HG03354 (cell line): ENCODE data around the gene CCDC24.

Source experiments
- ATAC-seq: cut with Tn5 transposase; IDR thresholded peaks from one replicate; pipeline ENCODE4 v1.9.1; 2021; ENCODE audit warnings: mild to moderate bottlenecking; ENCODE audit not compliant: unreplicated experiment, poor library complexity, severe bottlenecking

CCDC24 gene

DNA sequence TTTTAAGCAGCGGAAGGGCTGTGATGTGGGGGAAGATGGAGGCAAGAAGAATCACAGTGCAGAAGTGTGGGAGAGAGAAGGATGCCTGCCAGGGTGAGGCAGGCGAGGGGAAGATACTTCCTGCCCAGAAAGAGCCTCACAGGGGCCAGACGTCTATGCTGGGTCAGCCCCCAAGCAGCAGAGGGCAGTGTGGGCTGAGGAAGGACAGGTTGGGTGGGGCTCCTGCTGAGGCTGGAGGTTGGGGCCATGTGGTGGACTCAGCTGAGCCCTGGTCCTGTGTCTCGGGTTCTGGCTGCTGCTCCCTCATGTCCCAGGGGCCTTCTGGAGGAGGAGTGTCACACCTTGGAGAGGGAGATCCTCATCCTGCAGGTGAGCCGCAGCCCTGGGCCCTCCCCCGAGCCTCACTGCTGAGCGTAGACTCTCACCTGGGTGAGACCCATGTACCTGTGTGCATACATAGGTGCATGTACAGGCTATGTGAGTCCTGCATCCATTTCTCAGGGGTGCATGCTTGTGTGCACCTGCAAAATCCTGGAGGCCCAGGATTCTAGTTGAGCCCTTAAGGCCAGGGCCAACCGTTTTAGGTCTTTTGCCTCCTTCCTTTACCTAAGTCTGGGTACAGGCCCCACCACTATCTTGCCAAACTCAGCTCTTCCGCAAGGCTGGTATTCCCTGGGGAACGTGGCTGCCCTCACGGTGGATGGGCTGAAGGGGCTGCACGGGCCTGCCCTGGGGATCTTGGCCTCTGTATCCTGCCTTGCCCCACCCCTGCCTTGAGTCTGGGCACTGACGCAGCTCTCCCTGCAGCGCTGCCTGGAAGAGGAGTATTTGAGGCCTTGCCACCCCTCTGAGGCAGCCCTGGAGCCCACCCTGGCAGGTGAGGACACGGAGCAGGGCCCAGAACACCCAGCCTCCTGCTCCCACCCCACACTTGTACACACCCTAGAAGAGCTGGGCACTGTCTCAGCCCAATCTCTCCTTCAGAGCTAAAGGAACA lies 3.7 kb downstream of the CCDC24 start:
- no peak for ATAC-seq

- ATAC-seq, result no peak
Observed at GRCh38 chr1:43995984-43996732, 4.8 kb downstream of the CCDC24 start.

GRCh38 chr1:43996733-43997115 lies 5.3 kb downstream of the CCDC24 start:
- no peak for ATAC-seq

- ATAC-seq, result no peak
Observed at GRCh38 chr1:43997295-43997999, 6.0 kb downstream of the CCDC24 start.

DNA sequence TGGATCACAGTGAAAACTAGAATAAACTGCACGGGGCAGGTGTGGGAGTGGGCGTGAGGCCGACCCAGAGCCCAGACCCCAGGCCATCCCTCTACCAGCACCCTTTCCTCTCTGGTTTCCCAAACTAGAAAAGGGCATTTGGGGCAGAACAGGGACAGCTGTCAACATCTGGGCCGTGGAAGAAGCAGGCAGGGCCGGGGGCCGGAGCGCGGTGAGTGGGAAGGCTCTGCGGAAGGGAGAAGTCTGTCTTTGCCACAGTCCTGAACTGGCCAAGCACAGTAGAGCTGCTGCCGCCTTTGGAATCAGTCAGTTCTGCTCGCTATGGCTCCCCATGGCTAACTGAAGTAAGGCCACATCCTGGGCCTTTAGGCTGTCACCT lies 6.6 kb downstream of the CCDC24 start:
- no peak for ATAC-seq

DNA sequence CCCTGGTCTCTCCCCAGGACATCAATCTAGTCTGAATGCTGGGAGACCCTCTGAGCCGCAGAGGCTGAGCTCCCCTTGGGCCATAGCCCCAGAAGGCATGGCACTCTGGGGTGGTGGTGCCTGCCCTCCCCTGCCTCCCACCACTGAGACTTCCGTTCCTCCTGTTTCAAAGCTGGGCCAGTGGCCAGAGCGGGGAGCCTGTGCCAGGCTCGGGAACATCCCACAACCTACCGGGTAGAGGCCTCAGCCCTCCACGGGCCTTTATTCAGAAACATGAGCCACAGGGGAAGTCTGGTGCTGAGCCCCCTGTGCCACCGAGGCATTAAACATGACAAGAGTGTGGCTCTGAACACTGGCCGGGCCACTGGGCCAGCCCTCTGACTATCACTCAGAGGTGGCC lies 8.1 kb downstream of the CCDC24 start:
- no peak for ATAC-seq

- ATAC-seq, result no peak
Observed at GRCh38 chr1:44000122-44000665, 8.8 kb downstream of the CCDC24 start.

GRCh38 chr1:44002165-44002564 lies 10.8 kb downstream of the CCDC24 start:
- no peak for ATAC-seq

DNA sequence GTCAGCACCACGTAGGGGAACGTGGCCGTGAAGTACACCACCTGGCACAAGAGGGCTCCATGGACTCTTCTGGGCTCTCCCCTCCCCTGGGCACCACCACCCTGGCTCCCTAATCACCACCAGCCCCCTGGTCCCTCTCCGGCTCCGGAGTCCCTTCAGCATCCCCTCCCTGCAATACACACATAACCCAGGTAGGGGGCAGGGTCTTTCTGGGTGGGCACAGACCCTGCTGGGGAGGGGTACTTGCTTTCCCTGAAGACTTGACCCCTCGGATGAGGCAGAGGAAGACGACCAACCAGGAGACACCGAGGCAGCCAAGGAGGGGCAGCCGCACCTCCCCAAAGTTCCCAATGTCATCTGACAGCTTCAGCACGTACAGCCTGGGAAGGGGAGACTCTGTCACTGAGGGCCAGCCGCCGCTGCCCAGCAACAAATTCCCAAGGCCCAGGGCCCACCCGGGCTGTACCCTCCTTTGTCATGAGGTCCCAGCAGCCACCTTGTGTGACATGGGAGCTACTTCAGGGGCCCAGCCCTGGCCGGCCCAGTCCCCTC lies 11.3 kb downstream of the CCDC24 start:
- ATAC-seq, result no peak

GRCh38 chr1:44008259-44008658 lies 16.9 kb downstream of the CCDC24 start:
- ATAC-seq, result no peak

- no peak for ATAC-seq
Observed at GRCh38 chr1:44010935-44011471, 19.6 kb downstream of the CCDC24 start.

DNA sequence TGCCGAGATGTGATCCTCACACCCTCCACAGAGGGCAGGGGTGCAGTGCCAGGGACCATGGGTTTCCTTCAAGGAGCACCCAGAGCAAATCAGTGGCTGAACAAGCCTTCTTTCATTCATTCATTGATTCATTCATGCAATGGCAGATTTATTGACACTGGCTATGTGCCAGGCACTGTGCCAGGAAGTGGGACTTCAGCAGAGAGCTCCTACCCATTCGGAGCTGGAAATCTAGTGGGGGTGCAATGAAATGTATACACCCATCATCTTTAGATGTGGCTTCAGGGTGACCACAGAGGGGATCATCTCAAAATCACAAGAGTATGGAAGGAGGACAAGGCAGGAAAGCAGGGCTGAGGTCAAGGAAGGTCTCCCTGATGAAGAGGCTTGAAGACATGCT lies 21.0 kb downstream of the CCDC24 start:
- ATAC-seq, result no peak

DNA sequence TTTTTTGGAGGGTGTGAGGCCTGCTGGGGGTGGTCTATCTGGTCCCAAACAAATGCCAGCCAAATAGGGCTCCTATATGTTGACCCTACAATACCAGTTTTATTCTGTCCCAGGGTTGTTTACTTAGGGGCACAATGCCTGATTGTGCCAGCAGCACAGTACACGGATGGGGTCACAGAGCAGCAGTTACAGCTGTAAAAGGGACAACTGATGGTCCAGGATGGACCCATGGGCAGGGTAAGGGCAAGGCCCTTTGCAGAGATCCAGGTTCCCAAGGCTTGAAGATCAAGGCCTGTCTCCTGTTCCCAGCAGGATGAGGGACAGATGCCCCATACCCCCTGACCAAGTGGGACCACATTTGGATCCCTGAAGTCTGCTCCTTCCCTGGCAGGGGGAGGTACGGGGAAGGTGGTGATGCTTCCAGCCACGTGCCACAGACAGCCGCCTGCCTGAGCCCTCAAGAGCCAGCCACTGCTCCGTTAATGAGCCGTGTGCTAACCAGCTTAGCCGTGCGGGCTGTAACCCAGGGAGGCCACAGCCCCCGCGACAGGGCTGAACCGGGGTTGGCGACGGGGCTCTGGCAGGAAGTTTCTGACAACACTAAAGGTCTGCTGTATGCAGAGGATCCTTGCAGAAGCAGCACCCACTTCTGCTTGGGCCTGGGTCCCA lies 21.7 kb downstream of the CCDC24 start:
- ATAC-seq, result no peak

DNA sequence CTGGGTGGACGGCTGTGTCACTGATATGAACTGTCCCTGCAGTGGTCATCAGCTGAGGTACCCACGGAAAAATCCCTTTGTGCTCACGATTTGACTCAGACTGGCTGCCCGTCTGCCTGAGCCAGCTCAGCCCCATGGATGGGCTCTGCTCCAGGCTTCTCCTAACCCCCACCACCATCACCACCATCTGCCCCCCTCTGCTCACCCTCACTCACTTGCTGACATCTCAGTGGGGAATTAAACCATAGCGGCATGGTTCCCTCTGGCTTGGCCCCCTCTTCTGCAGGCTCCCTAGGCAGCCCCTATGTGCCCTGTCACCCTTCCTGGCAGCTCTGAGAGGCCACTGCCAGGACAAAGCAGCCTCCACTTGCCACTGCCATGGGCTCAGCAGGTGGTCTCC lies 22.6 kb downstream of the CCDC24 start:
- no peak for ATAC-seq

- no peak for ATAC-seq
Observed at GRCh38 chr1:44014365-44015104, 23.1 kb downstream of the CCDC24 start.

DNA sequence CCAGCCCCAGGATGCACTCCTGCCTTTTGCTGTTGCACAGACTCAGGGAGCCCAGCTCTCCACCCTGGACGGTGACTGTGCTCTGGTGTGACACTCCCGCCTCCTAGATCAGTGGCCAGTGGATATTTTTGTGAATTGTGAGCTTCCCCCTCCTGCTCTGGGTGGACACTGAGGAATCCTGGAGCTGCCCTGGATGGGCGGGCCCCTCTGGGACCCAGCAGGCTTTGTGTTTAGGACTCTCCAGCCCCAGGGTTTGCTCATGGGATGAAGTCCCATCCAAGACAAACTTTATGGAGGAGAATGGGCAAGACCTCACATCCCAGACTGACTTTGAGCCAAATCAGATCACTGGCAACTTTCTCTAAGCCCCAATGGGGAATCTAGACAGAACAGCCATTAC lies 23.8 kb downstream of the CCDC24 start:
- no peak for ATAC-seq

DNA sequence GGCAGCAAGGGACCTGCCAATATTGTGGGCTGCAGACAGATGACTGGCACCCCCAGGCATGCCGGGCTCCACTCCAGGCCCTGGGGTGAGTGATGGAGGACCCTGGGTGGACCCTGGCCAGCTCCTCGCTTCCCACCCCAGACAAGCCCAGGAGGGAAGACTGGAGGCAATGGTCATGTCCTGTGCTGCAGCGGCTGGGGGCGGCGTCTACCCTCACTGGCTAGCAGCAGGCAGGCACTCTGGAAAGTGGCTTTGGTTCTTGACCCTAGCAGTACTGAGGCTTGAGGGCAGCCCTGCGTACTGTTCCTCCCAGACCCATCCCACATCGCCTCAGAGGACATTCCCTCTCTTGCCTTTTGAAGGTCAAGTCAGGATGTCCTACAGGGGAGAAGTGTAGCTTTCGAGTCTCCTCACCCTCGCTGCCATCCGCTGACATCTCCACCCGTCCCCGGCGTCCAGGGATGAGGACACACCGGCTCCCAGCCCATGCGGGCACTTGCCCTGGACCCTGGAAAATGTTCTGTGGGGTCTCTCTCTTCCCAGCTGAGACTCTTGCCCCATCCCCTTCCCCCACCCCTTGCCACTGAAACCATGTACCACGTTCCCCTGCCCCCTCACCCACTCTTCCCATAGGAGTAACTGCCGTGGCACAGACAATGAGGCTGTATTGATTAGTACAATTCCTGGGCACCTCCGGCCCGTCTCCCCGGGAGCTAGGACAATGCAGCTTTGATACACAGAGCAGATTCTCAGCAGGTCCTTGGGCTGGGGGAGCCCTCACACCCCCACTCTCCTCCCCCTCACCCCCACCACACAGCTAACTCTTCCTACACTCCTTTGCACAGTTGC lies 24.9 kb downstream of the CCDC24 start:
- ATAC-seq, result no peak
